Adipocyte (in vitro differentiated cells): ENCODE results near the gene PTPRN2.

Experiments
- DNase-seq: peaks from one replicate; pipeline ENCODE4 v3.0.0-alpha.2; 2015; ENCODE audit warnings: low read depth
- H3K27me3 ChIP-seq: replicated peaks from 2 replicates; pipeline ENCODE4 v1.7.0; 2013; ENCODE audit warnings: mild to moderate bottlenecking, low read length, moderate library complexity; ENCODE audit not compliant: control insufficient read depth, insufficient read depth
- H3K36me3 ChIP-seq: 2 replicates; pipeline ENCODE4 v1.7.0; 2013; ENCODE audit warnings: low read length, mild to moderate bottlenecking, moderate library complexity; ENCODE audit not compliant: control insufficient read depth, insufficient read depth, severe bottlenecking
- H3K4me1 ChIP-seq: 2 replicates; pipeline ENCODE4 v1.7.0; 2013; ENCODE audit warnings: mild to moderate bottlenecking, low read length, moderate library complexity; ENCODE audit not compliant: control insufficient read depth, insufficient read depth
- H3K4me3 ChIP-seq: 2 replicates; pipeline ENCODE4 v1.7.0; 2013; ENCODE audit warnings: mild to moderate bottlenecking, low read length, moderate library complexity
- H3K9ac ChIP-seq: 2 replicates; pipeline ENCODE4 v1.7.0; 2013; ENCODE audit warnings: mild to moderate bottlenecking, low read length, moderate library complexity
- H3K9me3 ChIP-seq: 2 replicates; pipeline ENCODE4 v1.7.0; 2013; ENCODE audit warnings: mild to moderate bottlenecking, low read length, moderate library complexity; ENCODE audit not compliant: control insufficient read depth

Gene PTPRN2

GRCh38 chr7:158416283-158416933, 171.2 kb downstream of the PTPRN2 start:
- Histone ChIP-seq H3K36me3 (no peaks in the 10 kb centered on the region), H3K4me3 (no peak overlapping the region), H3K9me3 (no peaks in the 10 kb centered on the region), H3K4me1 (no peaks in the 10 kb centered on the region), H3K9ac (no peak overlapping the region), H3K27me3 (no peaks in the 10 kb centered on the region)
- DNase-seq: no peak

- H3K27me3 ChIP-seq: no peaks in the 10 kb centered on the region
- no peak overlapping the region for H3K9ac ChIP-seq
- H3K4me3 ChIP-seq: no peak overlapping the region
- no peak for DNase-seq
- H3K9me3 ChIP-seq: no peaks in the 10 kb centered on the region
- no peaks in the 10 kb centered on the region for H3K4me1 ChIP-seq
- no peaks in the 10 kb centered on the region for H3K36me3 ChIP-seq
Measured at GRCh38 chr7:158415316-158415715, 172.3 kb downstream of the PTPRN2 start.

DNA sequence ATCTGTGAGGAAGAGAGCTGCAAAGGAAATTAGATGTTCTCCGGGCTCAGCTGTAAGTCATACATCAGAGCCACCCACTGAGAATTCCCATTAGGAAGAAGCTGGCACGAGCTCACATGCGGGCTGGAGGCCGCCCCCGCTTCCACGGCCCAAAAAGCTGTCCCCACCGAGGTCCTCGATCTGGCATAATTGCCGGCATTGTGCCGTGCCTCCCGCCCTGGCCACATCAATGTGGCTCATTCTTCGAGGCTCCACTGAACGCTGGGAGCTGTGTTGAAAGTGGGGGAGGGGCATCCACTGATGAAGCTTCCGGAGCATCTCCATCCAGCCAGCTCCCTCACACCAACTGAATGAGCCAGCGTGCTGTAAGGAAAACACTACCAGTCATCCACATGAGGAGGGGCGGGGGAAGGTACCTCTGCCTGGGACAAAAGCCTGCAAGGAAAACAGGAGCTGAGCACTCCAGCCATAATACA, 173.1 kb downstream of the PTPRN2 start:
- H3K27me3 ChIP-seq: peaks cover 4% of the 10 kb centered on the region

DNA sequence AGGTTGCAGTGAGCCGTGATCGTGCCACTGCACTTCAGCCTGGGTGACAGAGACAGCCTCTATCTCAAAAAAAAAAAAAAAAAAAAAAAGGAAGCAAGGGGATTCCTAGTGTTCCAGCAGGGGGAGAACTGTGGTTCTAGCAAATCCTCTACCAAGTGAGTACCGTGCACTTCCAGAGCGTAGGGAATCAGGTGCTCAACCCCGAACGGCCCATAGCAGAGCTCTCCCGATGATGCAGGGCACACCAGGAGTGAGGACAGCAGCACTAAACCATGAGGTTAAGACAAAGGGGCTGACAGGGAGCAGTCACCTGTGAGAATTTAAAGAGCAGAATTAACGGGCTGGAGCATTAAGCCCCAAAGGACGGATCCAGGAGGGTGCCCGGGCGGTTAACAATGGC, 173.6 kb downstream of the PTPRN2 start:
- H3K9me3 ChIP-seq: no peaks in the 10 kb centered on the region
- DNase-seq: no peak
- no peak overlapping the region for H3K4me3 ChIP-seq

More for the DNA sequence above, 173.1 kb downstream of the PTPRN2 start:
- Histone ChIP-seq H3K9ac (no peak overlapping the region), H3K4me1 (no peaks in the 10 kb centered on the region), H3K4me3 (no peak overlapping the region), H3K9me3 (no peaks in the 10 kb centered on the region), H3K36me3 (no peaks in the 10 kb centered on the region)
- no peak for DNase-seq

DNA sequence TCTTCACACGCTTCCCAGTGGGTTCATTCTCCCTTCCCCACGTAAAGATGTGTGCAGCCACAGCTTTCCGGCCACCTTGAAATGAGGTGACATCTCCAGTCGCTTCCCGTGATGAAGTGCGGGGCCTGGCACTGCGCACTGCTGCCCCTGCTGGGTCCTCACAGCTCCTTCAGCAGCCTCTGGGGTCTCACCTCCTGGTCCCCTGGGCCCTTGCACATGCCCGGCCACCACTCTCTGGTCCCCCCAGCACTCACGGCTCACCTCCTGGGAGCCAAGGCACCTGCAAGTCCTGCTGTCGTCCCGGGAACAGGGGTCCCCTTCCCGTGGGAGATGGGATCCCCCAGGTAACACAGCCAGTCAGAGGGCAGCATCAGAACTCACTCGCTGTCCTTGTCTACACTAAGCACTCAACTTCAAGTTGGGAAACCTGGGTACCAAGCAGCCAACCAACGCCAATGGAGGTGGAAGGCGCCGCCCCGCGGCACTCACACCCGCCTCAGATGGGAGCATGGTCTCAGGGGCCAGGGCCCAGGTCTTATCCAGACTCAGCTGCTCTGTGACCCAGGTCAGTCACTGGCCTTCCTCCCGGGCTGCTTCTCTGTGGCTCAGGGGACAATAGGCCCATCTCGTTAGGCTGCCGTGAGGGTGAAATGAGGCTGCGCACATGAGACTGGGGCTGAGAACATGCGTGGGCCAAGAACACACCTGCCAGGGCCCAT, 176.2 kb downstream of the PTPRN2 start:
- Histone ChIP-seq H3K36me3 (no peaks in the 10 kb centered on the region), H3K27me3 (peaks cover 8% of the 10 kb centered on the region), H3K9ac (no peak overlapping the region), H3K4me3 (no peak overlapping the region), H3K4me1 (no peaks in the 10 kb centered on the region), H3K9me3 (no peaks in the 10 kb centered on the region)
- DNase-seq: no peak

More for the DNA sequence above, 173.6 kb downstream of the PTPRN2 start:
- H3K36me3 ChIP-seq: no peaks in the 10 kb centered on the region
- no peaks in the 10 kb centered on the region for H3K4me1 ChIP-seq
- no peak overlapping the region for H3K9ac ChIP-seq
- peaks cover 4% of the 10 kb centered on the region for H3K27me3 ChIP-seq

DNA sequence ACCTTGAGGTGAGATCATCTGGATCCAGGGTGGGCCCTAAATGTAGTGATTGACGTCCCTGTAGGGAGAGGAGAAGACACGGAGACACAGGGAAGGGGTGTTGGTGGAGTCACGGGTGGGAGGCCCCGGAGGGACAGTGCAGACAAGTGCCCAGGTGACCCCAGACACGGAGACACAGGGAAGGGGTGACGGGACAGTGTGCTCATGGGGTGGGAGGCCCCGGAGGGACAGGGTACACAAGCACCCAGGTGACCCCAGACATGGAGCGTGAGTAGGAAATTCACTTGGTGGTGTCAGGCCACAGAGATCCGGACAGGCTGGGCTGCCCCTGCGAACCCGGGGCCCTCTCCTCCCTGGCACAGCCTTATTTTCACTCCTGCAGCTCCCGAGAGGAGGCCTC, 176.9 kb downstream of the PTPRN2 start:
- Histone ChIP-seq H3K9me3 (no peaks in the 10 kb centered on the region), H3K36me3 (no peaks in the 10 kb centered on the region), H3K9ac (no peak overlapping the region), H3K4me3 (no peak overlapping the region), H3K4me1 (no peaks in the 10 kb centered on the region), H3K27me3 (peaks cover 8% of the 10 kb centered on the region)
- no peak for DNase-seq

- no peaks in the 10 kb centered on the region for H3K9me3 ChIP-seq
- peaks cover 8% of the 10 kb centered on the region for H3K27me3 ChIP-seq
- no peaks in the 10 kb centered on the region for H3K4me1 ChIP-seq
- no peak overlapping the region for H3K9ac ChIP-seq
- H3K4me3 ChIP-seq: no peak overlapping the region
- no peak for DNase-seq
- H3K36me3 ChIP-seq: no peaks in the 10 kb centered on the region
Measured at GRCh38 chr7:158409816-158410330, 177.8 kb downstream of the PTPRN2 start.

DNA sequence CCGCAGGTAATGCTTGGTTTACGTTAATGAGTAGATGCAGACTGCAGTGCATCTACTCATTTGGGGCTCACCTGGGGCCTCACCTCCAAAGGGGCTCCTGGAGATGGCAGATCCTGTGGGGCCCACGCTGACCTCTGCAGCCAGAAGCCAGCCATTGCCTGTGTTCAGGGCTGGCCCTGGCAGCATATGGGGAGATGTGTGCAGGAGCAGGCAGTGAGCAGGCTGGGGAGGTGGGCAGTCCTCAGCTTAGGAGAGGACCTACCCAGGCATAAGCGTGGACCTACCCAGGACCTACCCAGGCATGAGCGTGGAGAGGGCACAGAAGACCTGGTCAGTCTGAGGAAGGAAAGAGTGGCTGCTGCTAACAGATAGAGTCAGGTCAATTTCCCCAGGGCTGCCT, 178.5 kb downstream of the PTPRN2 start:
- no peak for DNase-seq
- Histone ChIP-seq H3K4me1 (no peaks in the 10 kb centered on the region), H3K4me3 (no peak overlapping the region), H3K9me3 (no peaks in the 10 kb centered on the region), H3K27me3 (peaks cover 8% of the 10 kb centered on the region), H3K9ac (no peak overlapping the region), H3K36me3 (no peaks in the 10 kb centered on the region)

GRCh38 chr7:158408318-158408920, 179.2 kb downstream of the PTPRN2 start:
- Histone ChIP-seq H3K36me3 (no peaks in the 10 kb centered on the region), H3K4me3 (no peak overlapping the region), H3K9me3 (no peaks in the 10 kb centered on the region), H3K9ac (no peak overlapping the region), H3K27me3 (peaks cover 8% of the 10 kb centered on the region), H3K4me1 (no peaks in the 10 kb centered on the region)
- DNase-seq: no peak

DNA sequence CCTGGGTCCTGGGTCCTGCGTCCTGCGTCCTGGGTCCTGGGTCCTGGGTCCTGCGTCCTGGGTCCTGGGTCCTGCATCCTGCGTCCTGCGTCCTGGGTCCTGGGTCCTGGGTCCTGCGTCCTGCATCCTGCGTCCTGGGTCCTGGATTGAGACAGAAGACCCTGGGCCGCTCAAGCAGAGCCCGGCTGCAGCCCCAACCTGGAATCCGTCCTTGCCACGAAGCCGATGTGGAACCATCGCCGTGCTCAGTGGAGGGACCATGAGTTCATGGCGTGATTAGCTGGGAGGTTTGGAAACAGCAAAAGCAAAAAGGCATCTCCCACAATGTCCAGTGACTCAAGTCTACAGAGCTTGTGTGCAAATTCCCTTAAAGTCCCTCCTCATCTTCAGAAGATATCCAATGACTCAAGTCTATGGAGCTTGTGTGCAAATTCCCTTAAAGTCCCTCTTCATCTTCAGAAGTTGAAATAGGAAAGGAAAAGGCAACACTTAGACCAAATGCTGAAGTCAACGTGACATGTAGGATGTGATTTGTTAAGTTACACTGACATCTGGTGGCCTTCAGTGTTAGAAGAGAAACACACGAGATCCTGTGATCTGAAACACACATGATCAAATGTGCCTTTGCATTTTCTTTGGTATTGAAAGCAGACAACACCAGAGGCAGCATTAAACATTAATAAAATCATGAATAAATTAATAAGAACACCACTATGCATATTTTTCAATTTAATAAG, 179.9 kb downstream of the PTPRN2 start:
- no peak overlapping the region for H3K4me3 ChIP-seq
- H3K9me3 ChIP-seq: no peaks in the 10 kb centered on the region
- H3K9ac ChIP-seq: no peak overlapping the region
- peak; percentile 25 for DNase-seq
- H3K4me1 ChIP-seq: no peaks in the 10 kb centered on the region
- no peaks in the 10 kb centered on the region for H3K36me3 ChIP-seq
- peaks cover 8% of the 10 kb centered on the region for H3K27me3 ChIP-seq

DNA sequence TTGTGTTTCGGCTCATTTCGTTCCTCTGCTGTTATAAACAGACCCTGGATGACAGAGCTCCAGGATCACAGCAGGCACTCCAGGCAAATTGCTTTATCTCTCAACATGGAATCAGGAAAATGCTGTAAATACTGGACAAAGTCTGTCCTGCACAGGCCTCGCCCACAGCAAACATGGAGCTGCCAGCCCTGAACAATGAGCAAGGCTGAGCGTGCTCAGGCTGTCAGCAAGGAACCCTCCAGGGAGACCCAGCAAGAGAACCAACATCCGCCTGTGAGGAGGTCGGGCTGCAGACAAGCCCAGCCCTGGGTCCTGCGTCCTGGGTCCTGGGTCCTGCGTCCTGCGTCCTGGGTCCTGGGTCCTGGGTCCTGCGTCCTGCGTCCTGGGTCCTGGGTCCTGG, 180.8 kb downstream of the PTPRN2 start:
- Histone ChIP-seq H3K4me1 (no peaks in the 10 kb centered on the region), H3K4me3 (no peak overlapping the region), H3K9me3 (no peaks in the 10 kb centered on the region), H3K9ac (no peak overlapping the region), H3K36me3 (no peaks in the 10 kb centered on the region), H3K27me3 (peaks cover 8% of the 10 kb centered on the region)
- no peak for DNase-seq
